GM03348 (cell line): ENCODE measurements around the gene SUMO4.
A peak's percentile ranks its signal among the peaks of the same experiment; 100 is the strongest.
"Not testable (repeated sequence)": the region's sequence is repeated elsewhere in the genome, so short reads cannot be mapped to it uniquely, and the experiment has no call there.

ENCODE experiments used
- DNase-seq: peaks from one replicate; pipeline ENCODE4 v3.0.0; 2012; ENCODE audit warnings: low spot score

Gene SUMO4

GRCh38 chr6:149431905-149432775, 32.1 kb downstream of the SUMO4 start:
- DNase-seq: peak; percentile 91

GRCh38 chr6:149433405-149433804, 33.3 kb downstream of the SUMO4 start:
- no peak for DNase-seq

DNA sequence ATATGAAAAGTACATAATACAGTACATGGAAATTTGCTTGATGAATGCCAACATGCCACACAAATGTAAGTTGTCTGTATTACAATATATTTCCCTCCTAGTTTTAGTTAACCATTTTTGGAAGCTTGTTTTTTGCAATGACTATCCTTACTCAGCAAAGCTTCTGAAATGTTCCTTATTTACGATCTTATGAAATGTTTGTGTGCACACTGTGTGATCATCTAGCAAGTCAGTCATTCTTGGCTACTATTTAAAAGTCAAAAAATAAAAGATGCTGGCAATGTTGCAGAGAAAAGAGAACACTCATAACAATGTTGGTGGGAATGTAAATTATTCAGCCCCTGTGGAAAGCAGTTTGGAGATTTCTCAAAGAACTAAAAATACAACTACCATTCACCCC, 33.8 kb downstream of the SUMO4 start:
- DNase-seq: no peak

GRCh38 chr6:149435919-149436586, 36.0 kb downstream of the SUMO4 start:
- DNase-seq: no peak

DNA sequence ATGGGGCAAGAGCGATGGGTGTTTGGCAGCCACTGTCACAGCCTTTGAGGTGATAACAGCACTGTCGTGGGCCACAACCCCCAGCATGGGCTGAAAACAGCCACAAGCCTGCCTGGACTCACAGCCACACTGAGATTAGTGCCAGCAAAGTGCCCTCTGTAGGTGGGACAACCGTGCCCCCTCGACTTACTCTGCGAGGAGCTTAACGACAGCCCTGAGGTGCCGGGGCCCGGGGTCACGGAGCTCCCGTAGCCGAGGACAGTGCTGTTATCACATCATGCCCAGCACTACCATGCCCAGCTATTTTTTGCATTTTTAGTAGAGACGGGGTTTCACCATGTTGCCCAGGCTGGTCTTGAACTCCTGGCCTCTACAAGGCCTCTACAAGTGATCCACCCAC, 36.6 kb downstream of the SUMO4 start:
- DNase-seq: no peak

- DNase-seq: no peak
Measured at GRCh38 chr6:149437212-149437611, 37.1 kb downstream of the SUMO4 start.

- DNase-seq: no peak
Measured at GRCh38 chr6:149438855-149439254, 38.8 kb downstream of the SUMO4 start.

DNA sequence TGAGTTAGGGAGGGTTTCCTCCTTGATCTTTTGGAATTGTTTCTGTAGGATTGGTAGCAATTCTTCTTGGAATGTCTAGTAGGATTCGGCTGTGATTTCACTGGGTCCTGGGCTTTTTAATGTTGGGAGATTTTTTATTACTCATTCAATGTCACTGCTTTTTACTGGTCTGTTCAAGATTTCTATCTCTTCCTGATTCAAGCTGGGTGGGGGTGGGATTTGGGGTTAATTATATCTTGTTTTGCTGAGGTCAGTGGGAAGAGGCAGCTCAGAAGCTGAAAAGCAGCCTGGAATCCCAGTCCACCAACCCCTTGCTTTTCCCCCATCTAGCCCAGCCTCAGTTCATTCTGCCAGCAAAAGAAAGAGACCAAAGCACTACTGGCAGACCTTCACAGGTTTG, 39.6 kb downstream of the SUMO4 start:
- no peak for DNase-seq

DNA sequence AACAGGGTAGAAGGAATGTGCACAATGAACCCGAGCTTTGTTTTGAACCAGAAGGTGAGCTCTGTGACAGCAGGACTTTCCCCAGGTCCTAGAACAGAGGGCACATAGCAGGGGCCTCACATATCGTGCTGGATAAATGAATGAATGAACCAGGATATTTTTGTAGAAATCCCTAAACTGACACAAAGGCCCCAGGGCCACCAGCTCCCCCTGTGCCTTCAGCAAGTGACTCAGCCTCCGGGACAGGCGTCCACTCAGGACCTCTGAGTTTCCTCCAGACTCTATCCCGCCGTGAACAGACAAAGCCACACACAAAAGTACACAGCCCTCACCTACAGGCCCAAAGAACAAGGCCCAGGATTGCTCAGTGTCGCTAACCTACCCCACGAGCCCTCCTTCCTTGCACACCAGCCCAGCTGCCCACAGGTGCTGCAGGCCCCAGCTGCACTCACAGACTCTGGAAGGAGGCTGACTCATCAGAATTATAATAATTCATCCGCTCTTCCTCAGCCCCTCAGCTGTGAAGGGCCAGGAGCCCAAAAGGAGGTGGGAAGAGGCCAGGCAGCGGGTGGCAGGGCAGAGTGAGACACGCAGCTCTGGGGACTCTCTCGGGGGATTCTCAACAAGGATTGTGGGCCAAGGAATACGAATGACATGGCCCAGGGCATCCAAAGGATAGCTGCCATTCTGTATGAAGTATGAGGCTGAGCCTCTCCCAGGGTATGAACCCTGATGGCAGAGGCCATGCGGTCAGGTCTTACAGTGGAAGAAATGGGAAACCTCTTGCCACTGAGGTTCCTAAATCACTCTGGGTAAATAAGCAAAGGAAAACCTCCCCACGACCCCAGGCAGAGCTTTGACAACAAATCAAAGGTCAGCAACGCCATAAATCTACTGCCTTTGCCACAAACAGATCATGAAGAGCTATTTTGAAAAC, 40.9 kb downstream of the SUMO4 start:
- DNase-seq: no peak

DNA sequence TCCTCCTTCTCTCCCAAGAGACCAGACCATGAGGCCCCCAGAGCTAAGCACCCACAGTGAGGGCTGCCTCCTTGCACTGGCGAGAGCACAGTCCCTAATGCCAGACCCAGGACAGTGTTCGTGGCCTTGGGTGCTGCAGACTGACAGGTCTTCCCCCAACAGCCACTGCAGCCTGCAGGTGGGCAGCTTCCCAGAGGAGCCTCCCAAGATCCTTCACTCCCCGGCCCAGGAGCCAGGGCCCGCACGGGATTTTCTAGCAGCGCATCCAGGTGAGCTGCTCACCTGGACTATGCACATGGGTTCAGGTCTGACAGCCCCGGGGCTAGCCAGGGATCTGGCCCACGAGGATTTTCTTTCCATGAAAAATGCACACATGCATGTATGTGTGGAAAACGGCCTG, 41.7 kb downstream of the SUMO4 start:
- no peak for DNase-seq

- DNase-seq: no peak
Measured at GRCh38 chr6:149443411-149444181, 43.5 kb downstream of the SUMO4 start.

GRCh38 chr6:149444360-149445094, 44.5 kb downstream of the SUMO4 start:
- not testable (repeated sequence) for DNase-seq

DNA sequence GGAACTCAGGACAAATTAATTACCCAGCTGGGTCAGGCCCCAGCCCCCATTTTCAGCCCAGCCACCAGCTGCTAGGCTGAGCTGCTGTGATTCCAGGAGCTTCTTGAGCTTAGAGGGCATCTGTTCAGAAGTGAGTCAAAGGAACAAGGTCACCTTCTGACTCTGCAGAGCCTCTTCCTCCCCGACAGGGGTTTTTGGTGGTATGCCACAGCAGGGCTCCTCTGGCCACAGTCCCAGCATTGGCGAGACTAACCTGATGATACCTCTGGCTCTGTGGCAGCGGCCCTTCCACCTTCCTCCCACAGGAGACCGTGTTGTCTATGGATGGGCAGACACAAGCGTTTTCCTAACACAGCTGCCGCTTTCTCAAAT, 45.0 kb downstream of the SUMO4 start:
- no peak for DNase-seq

DNA sequence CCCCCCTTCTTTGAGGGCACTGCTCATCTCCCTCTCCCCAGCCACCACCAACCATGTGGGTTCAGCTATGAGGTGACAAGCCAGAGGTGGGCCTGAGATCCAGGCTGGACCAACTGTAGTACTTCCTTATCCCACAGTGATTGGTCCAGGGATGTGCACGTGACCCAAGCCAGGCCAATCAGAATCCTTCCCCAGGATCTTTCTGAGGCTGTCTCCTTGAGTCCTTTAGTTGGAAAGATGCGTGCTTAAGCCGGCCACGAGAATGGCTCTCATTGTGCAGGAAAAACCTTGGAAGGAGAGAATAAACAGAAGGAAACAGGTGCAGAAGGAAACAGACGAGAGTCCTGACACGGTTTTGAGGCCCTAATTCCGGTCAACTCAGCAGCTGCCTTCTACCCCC, 45.5 kb downstream of the SUMO4 start:
- DNase-seq: no peak

DNA sequence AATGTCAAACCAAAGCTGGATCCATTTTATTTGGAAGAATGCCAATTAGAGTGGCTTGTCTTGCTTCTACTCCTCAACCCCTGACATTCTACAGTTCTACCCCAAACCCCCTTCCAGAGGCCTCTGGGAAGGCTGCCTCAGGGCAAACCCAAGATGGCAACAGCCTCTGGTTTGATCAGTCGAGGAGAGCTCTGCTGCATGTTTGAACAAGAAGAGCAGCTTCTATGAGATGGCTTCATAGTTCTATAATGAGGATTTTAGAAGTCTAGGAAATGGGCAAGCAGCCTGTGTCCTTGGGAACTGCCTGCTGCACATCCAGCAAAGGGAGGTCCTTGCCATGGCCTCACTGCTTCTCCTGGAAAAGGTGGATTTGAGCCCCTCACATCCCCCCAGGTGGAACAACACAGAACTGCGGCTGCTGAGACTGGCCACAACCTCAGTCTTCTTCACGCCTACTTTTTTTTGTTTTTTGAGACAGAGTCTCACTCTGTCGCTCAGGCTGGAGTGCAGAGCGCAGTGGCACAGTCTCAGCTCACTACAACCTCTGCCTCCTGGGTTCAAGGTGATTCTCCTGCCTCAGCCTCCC, 46.8 kb downstream of the SUMO4 start:
- no peak for DNase-seq

- no peak for DNase-seq
Measured at GRCh38 chr6:149448821-149449453, 48.9 kb downstream of the SUMO4 start.

- no peak for DNase-seq
Measured at GRCh38 chr6:149449831-149450678, 50.0 kb downstream of the SUMO4 start.
